Pons (tissue), 1 donor: ENCODE results near the gene MIA3.
A peak's percentile ranks its signal among the peaks of the same experiment; 100 is the strongest.

Source experiments
- DNase-seq: peaks from one replicate; pipeline ENCODE4 v3.0.0-alpha.2; 2016; ENCODE audit warnings: low spot score

The MIA3 gene

GRCh38 chr1:222618880-222619596 is 1.1 kb downstream of the MIA3 start:
- DNase-seq, result peak; percentile 20

GRCh38 chr1:222620566-222620965 is 2.7 kb downstream of the MIA3 start:
- DNase-seq, result no peak

GRCh38 chr1:222622765-222623164 is 4.9 kb downstream of the MIA3 start:
- DNase-seq, result no peak

- DNase-seq, result no peak
Observed at GRCh38 chr1:222623458-222623857, 5.6 kb downstream of the MIA3 start.

- DNase-seq, result no peak
Observed at GRCh38 chr1:222624214-222624613, 6.3 kb downstream of the MIA3 start.

- no peak for DNase-seq
Observed at GRCh38 chr1:222627232-222627631, 9.3 kb downstream of the MIA3 start.

GRCh38 chr1:222629921-222630535 is 12.1 kb downstream of the MIA3 start:
- no peak for DNase-seq

- no peak for DNase-seq
Observed at GRCh38 chr1:222631611-222632208, 13.8 kb downstream of the MIA3 start.

GRCh38 chr1:222632749-222633148 is 14.9 kb downstream of the MIA3 start:
- DNase-seq, result no peak

GRCh38 chr1:222634180-222635013 is 16.5 kb downstream of the MIA3 start:
- DNase-seq, result peak; percentile 97

GRCh38 chr1:222641269-222641948 is 23.5 kb downstream of the MIA3 start:
- no peak for DNase-seq

GRCh38 chr1:222642468-222642867 is 24.6 kb downstream of the MIA3 start:
- DNase-seq, result no peak

- DNase-seq, result peak; percentile 62
Observed at GRCh38 chr1:222643606-222643937, 25.7 kb downstream of the MIA3 start.

- peak; percentile 98 for DNase-seq
Observed at GRCh38 chr1:222643938-222644635, 26.2 kb downstream of the MIA3 start.

GRCh38 chr1:222644636-222644980 is 26.7 kb downstream of the MIA3 start:
- DNase-seq, result no peak

- no peak for DNase-seq
Observed at GRCh38 chr1:222652676-222653075, 34.8 kb downstream of the MIA3 start.

- no peak for DNase-seq
Observed at GRCh38 chr1:222653178-222653827, 35.4 kb downstream of the MIA3 start.

- peak; percentile 77 for DNase-seq
Observed at GRCh38 chr1:222654849-222655248, 37.0 kb downstream of the MIA3 start.

GRCh38 chr1:222656391-222657155 is 38.7 kb downstream of the MIA3 start:
- DNase-seq, result no peak

- no peak for DNase-seq
Observed at GRCh38 chr1:222657899-222658298, 40.0 kb downstream of the MIA3 start.
